Dendritic cell treated with granulocyte-macrophage colony-stimulating factor and Interleukin-4, amounts not matched to agents 40 ng/mL and 50 ng/mL, for 4 days (primary cell): Measurements from ENCODE around the gene PRKCA.

Experiments
- H3K27ac Mint-ChIP-seq: one replicate; pipeline ENCODE4 v1.8.0; 2022; ENCODE audit warnings: mild to moderate bottlenecking, mixed read lengths
- H3K27me3 Mint-ChIP-seq: one replicate; pipeline ENCODE4 v1.8.0; 2022; ENCODE audit warnings: mild to moderate bottlenecking, mixed read lengths
- H3K36me3 Mint-ChIP-seq: one replicate; pipeline ENCODE4 v1.8.0; 2022; ENCODE audit warnings: low read depth, mixed read lengths
- H3K4me1 Mint-ChIP-seq: one replicate; pipeline ENCODE4 v1.8.0; 2022; ENCODE audit warnings: low read depth, mixed read lengths
- H3K4me3 Mint-ChIP-seq: one replicate; pipeline ENCODE4 v1.8.0; 2022; ENCODE audit warnings: mild to moderate bottlenecking, moderate library complexity, mixed read lengths
- H3K9me3 Mint-ChIP-seq: one replicate; pipeline ENCODE4 v1.8.0; 2022; ENCODE audit warnings: mixed read lengths
- intact Hi-C: fragments of 100-400 bp; cut with micrococcal nuclease; formaldehyde crosslinking; loops from one replicate; pipeline ENCODE4 v1.15.0; 2022

The PRKCA gene

GRCh38 chr17:66401364-66401763, 99.0 kb downstream of the PRKCA start:
- peaks cover 2% of the 10 kb centered on the region for H3K27me3 Mint-ChIP-seq
- no peak overlapping the region for H3K27ac Mint-ChIP-seq
- no peak overlapping the region for H3K4me3 Mint-ChIP-seq
- intact Hi-C loops: loop anchor here (10.0 kb wide), 1 partner anchor 47 kb away; no protein-coding TSS in a partner anchor
- peaks cover 36% of the 10 kb centered on the region for H3K4me1 Mint-ChIP-seq
- H3K36me3 Mint-ChIP-seq: no peaks in the 10 kb centered on the region
- no peaks in the 10 kb centered on the region for H3K9me3 Mint-ChIP-seq

GRCh38 chr17:66403846-66404556, 101.6 kb downstream of the PRKCA start:
- no peak overlapping the region for H3K4me3 Mint-ChIP-seq
- intact Hi-C loops: loop anchor here (10.0 kb wide), 1 partner anchor 49 kb away; no protein-coding TSS in a partner anchor
- H3K27ac Mint-ChIP-seq: no peak overlapping the region
- H3K27me3 Mint-ChIP-seq: peaks cover 2% of the 10 kb centered on the region
- H3K9me3 Mint-ChIP-seq: no peaks in the 10 kb centered on the region
- H3K36me3 Mint-ChIP-seq: no peaks in the 10 kb centered on the region
- peaks cover 46% of the 10 kb centered on the region for H3K4me1 Mint-ChIP-seq

- H3K9me3 Mint-ChIP-seq: no peaks in the 10 kb centered on the region
- peaks cover 2% of the 10 kb centered on the region for H3K27me3 Mint-ChIP-seq
- no peak overlapping the region for H3K4me3 Mint-ChIP-seq
- intact Hi-C loops: loop anchor here (10.0 kb wide), 1 partner anchor 51 kb away; no protein-coding TSS in a partner anchor
- peaks cover 40% of the 10 kb centered on the region for H3K4me1 Mint-ChIP-seq
- no peaks in the 10 kb centered on the region for H3K36me3 Mint-ChIP-seq
- H3K27ac Mint-ChIP-seq: no peak overlapping the region
Observed at GRCh38 chr17:66405836-66406677, 103.6 kb downstream of the PRKCA start.

GRCh38 chr17:66406701-66407644, 104.6 kb downstream of the PRKCA start:
- Mint-ChIP-seq H3K4me1 (peaks cover 38% of the 10 kb centered on the region), H3K9me3 (no peaks in the 10 kb centered on the region), H3K4me3 (no peak overlapping the region), H3K27ac (no peak overlapping the region), H3K27me3 (no peaks in the 10 kb centered on the region), H3K36me3 (no peaks in the 10 kb centered on the region)
- intact Hi-C loops: loop anchor here (10.0 kb wide), 1 partner anchor 52 kb away; no protein-coding TSS in a partner anchor

GRCh38 chr17:66407864-66408263, 105.5 kb downstream of the PRKCA start:
- H3K4me1 Mint-ChIP-seq: peaks cover 29% of the 10 kb centered on the region

GRCh38 chr17:66411520-66411919, 109.1 kb downstream of the PRKCA start:
- Mint-ChIP-seq H3K27me3 (no peaks in the 10 kb centered on the region), H3K36me3 (no peaks in the 10 kb centered on the region), H3K4me3 (no peak overlapping the region), H3K4me1 (peaks cover 8% of the 10 kb centered on the region), H3K27ac (no peak overlapping the region), H3K9me3 (no peaks in the 10 kb centered on the region)
- intact Hi-C loops: no loop called here

More at GRCh38 chr17:66407864-66408263, 105.5 kb downstream of the PRKCA start:
- no peak overlapping the region for H3K27ac Mint-ChIP-seq
- no peaks in the 10 kb centered on the region for H3K9me3 Mint-ChIP-seq
- H3K27me3 Mint-ChIP-seq: no peaks in the 10 kb centered on the region
- H3K36me3 Mint-ChIP-seq: no peaks in the 10 kb centered on the region
- H3K4me3 Mint-ChIP-seq: no peak overlapping the region
- intact Hi-C loops: loop anchor here (10.0 kb wide), 1 partner anchor 53 kb away; no protein-coding TSS in a partner anchor

GRCh38 chr17:66412857-66413558, 110.6 kb downstream of the PRKCA start:
- no peaks in the 10 kb centered on the region for H3K9me3 Mint-ChIP-seq
- H3K36me3 Mint-ChIP-seq: no peaks in the 10 kb centered on the region
- intact Hi-C loops: no loop called here
- no peak overlapping the region for H3K4me3 Mint-ChIP-seq
- H3K27me3 Mint-ChIP-seq: no peaks in the 10 kb centered on the region
- no peak overlapping the region for H3K27ac Mint-ChIP-seq
- no peaks in the 10 kb centered on the region for H3K4me1 Mint-ChIP-seq

GRCh38 chr17:66413559-66414520, 111.4 kb downstream of the PRKCA start:
- H3K4me1 Mint-ChIP-seq: no peaks in the 10 kb centered on the region
- no peaks in the 10 kb centered on the region for H3K27me3 Mint-ChIP-seq
- no peak overlapping the region for H3K4me3 Mint-ChIP-seq
- intact Hi-C loops: no loop called here
- no peaks in the 10 kb centered on the region for H3K9me3 Mint-ChIP-seq
- H3K27ac Mint-ChIP-seq: no peak overlapping the region
- no peaks in the 10 kb centered on the region for H3K36me3 Mint-ChIP-seq

- H3K4me1 Mint-ChIP-seq: no peaks in the 10 kb centered on the region
Observed at GRCh38 chr17:66414561-66415175, 112.3 kb downstream of the PRKCA start.

GRCh38 chr17:66415366-66416206, 113.2 kb downstream of the PRKCA start:
- H3K27me3 Mint-ChIP-seq: no peaks in the 10 kb centered on the region
- no peaks in the 10 kb centered on the region for H3K36me3 Mint-ChIP-seq
- no peak overlapping the region for H3K27ac Mint-ChIP-seq
- H3K4me3 Mint-ChIP-seq: no peak overlapping the region
- intact Hi-C loops: no loop called here
- no peaks in the 10 kb centered on the region for H3K9me3 Mint-ChIP-seq
- peaks cover 4% of the 10 kb centered on the region for H3K4me1 Mint-ChIP-seq

More at GRCh38 chr17:66414561-66415175, 112.3 kb downstream of the PRKCA start:
- Mint-ChIP-seq H3K27me3 (no peaks in the 10 kb centered on the region), H3K36me3 (no peaks in the 10 kb centered on the region), H3K9me3 (no peaks in the 10 kb centered on the region), H3K27ac (no peak overlapping the region), H3K4me3 (no peak overlapping the region)
- intact Hi-C loops: no loop called here

GRCh38 chr17:66416207-66416940, 114.0 kb downstream of the PRKCA start:
- peaks cover 12% of the 10 kb centered on the region for H3K4me1 Mint-ChIP-seq
- H3K27ac Mint-ChIP-seq: no peak overlapping the region
- intact Hi-C loops: no loop called here
- no peaks in the 10 kb centered on the region for H3K36me3 Mint-ChIP-seq
- H3K9me3 Mint-ChIP-seq: no peaks in the 10 kb centered on the region
- no peak overlapping the region for H3K4me3 Mint-ChIP-seq
- H3K27me3 Mint-ChIP-seq: no peaks in the 10 kb centered on the region
